NCI-H1417 (cell line): ENCODE measurements around the gene MYD88.

Experiments used
- DNase-seq, 3 experiments: peaks; one replicate each; lab custom pipeline; 2025; lab: John Stamatoyannopoulos, UW

The MYD88 gene

GRCh38 chr3:38138349-38139190 lies at the start of gene MYD88:
Gene MYD88, plus strand, starts transcription at chr3:38138661. Its CDS starts 40 bp downstream, at chr3:38138701.
- DNase-seq, result peak; percentile 37 to 77 (median 57)

- no peak for DNase-seq
Observed at GRCh38 chr3:38089163-38089562, 49.3 kb upstream of the MYD88 start.

DNA sequence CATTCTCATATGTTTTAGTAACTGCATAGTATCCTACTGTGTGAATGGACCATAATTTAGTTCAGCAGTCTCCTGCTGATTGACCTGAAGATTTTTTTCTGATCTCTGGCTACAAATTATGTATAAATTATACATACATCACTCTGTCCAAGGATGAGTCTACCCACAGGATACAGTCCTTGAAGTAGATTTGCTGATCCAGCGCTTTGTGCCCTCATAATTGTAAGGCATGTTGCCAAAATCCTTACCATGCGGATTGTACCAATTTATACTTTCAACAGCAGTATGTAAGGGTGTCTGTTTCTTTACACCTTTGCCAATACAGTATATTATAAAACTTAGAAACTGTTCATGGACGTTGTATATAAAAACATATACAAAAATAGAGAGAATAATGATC lies 48.0 kb upstream of the MYD88 start:
- DNase-seq, result no peak

DNA sequence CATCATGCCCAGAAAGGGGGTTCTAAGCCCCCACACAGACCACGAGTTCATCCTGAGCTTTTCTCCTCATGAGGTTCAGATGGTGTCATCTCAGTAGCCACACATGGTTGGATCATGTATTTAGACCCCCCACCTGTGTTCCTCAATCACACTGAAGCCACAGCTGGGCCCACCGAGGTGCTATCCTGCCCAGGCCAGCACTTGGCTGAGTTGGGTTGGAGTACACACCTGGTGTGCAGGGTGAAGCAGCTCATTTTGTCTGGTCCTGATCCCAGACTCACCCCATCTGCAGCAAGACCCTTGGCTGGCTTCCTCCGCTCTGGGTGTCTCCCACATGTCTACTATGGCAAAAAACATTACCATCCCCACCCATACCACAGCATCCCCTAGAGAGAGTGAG lies 43.5 kb upstream of the MYD88 start:
- DNase-seq, result no peak

DNA sequence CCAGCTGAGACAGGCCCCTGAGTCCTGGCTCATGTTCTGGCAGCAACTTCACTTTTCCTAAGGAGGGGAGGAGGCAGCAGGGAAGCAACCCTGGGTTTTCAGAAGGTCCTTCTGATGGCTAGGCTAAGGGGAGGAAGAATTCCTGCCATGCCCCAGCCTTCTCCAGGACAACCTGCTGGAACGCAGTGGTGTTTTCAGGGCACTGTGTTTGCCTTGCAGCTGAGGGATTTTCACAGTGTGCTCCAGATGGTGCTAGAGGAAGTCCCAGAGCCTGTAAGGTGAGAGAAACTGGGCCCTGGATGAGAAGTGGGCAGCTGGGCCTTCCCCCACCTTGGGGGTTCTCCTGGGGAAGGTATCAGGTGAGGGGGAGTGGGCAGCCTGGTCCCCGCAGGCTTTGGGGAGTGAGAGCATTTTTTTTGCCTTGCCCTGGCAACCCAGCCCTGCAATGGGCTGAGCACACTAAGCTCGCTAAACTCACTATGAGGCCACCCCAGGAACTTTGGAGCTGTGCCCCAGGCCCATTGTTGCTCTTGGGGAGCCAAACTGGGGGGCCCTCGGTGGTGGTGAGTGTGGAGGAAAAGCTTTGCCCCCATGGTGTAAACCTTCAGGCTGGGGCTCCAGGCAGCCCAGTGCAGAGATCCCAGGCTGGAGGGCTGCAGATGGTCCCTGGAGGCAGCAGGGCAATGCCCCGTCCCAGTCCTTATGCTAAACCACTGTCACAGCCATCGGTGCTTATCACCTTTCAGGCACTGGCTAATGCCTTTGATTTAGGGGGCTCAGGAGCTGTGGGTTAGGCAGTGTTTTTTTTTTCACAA lies 42.6 kb upstream of the MYD88 start:
- DNase-seq, result no peak

GRCh38 chr3:38097446-38098375 lies 40.8 kb upstream of the MYD88 start:
- DNase-seq, result no peak

DNA sequence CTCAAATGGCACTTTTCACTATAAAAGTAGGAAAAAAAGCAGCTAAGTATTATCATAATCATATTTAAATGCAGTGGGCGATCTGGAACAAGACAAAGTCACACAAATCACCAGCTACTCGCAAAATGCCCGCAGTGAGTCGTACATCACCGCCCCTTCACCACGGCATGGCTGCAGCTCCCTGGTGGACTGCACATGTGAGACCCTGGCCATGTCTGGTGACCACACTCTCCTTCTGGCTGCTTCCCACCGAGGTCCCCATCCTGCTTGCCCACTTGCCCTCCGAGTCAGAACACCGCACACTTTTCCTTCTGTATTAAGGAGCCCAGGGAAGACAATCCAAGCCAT lies 40.1 kb upstream of the MYD88 start:
- DNase-seq, result no peak

DNA sequence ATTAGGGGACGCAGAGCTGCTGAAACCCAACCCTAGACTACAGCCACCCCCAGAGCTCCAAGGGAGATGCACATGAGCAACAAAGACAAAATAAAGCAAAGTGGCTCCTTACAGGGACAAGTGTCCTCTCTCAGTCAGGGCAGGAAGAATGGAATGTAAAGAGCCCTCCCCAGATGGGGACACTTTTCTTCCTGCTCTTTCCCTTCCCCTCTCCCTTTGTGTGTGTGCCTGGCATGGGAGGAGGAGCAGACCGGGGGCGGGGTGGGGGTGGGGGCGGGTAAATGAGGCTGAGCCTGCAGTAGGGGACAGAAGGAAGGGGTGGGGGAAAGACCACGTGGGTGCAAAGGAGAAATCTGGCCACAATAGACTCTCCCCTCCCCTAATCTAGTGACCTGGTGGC lies 38.9 kb upstream of the MYD88 start:
- peak in 2 of 3 experiments; percentile 11 to 27 for DNase-seq

- no peak for DNase-seq
Observed at GRCh38 chr3:38100498-38100897, 38.0 kb upstream of the MYD88 start.

GRCh38 chr3:38101811-38102443 lies 36.5 kb upstream of the MYD88 start:
- DNase-seq, result peak in 1 of 3 experiments; percentile 16

- DNase-seq, result no peak
Observed at GRCh38 chr3:38102444-38102814, 36.0 kb upstream of the MYD88 start.

DNA sequence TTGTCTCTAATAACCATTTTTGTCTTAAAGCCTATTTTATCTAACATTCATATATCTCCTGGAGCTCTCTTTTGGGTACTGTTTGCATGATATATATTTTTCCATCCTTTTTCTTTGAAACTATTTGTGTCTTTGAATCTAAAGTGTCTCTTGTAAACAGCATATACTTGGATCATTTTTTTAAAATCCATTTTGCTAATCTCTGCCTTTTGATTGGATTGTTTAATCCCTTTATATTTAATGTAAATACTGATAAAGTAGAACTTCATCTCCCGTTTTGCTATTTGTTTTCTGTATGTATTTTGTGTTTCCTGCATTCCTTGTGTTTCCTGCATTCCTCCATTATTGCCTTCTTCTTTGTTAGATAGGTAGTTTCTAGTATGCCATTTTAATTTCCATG lies 32.9 kb upstream of the MYD88 start:
- DNase-seq, result no peak

- no peak for DNase-seq
Observed at GRCh38 chr3:38107911-38108648, 30.4 kb upstream of the MYD88 start.

DNA sequence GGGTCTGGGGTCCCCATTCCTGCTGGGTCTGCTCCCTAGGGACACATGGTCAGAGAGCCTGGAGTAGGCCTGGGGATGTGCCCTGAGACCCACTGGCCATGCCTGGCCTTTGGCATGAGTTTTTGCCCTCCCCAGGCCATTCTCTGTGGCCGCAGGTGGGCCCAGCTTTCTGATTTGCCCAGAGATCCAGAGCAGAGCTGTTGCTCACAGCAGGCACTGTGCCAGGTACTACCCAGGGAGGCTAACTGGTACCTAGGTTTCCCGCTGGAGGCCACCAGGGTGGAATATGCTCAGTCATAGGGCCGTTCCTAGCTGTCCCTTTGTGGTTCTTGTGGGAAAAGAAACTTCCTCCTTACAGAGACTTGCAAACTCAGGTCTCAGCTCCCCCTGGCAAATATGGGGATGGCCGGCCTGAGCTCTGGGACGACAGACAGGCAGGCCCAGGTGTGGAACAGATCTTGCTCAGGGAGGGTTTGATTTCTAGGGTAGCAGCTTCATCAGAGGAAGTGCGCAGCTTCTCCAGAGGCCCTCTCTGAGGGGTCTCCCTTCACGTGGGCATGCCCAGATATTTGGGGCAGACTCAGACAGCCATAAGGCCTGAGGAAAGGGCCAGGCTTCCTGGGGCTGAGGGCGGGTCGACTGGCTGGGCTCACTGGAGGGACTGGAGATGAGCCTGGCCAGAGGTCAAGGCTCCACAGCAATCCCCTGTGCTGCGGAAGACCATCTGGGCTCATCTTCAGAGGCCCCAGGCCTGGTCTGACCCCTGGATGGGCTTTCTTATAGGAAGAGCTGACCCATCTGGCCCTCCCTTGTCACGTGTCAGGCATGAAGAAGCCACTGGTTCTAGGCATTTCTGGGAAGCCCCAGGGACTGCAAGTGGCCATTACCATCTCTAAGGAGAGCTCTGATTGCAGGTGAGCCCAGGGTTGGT lies 29.5 kb upstream of the MYD88 start:
- DNase-seq, result no peak

DNA sequence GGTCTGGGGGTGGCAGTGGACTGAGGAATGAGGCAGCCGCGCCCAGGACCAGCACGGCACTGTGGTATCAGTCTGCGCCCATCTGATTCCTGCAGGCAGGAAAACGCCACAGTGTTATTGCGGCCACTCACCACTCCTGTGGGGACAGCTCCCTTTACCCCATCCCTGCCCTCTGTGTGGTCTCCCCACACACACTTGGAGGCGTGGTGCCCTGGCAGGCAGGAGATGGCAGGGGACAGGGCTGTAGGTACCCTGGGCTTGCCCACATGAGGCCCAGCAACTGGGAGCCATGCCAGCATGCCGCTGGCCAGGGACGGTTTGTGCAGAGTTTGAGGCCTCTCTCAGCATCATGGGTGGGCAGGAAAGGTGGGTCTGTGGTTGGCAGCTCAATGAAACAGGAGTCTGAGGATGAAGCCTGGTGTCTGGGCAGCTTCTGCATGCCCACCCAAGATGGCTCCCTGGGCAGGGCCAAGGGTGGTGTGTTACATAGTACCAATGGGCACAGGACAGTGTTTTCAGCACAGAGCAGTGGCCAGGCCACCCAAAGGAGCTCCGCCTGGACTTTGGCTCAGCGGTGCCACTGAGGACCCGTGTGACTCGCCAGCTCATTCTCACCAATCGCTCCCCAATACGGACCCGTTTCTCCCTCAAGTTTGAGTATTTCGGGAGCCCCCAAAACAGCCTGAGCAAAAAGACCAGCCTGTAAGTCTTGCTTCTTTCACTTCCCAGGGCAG lies 28.7 kb upstream of the MYD88 start:
- no peak for DNase-seq

DNA sequence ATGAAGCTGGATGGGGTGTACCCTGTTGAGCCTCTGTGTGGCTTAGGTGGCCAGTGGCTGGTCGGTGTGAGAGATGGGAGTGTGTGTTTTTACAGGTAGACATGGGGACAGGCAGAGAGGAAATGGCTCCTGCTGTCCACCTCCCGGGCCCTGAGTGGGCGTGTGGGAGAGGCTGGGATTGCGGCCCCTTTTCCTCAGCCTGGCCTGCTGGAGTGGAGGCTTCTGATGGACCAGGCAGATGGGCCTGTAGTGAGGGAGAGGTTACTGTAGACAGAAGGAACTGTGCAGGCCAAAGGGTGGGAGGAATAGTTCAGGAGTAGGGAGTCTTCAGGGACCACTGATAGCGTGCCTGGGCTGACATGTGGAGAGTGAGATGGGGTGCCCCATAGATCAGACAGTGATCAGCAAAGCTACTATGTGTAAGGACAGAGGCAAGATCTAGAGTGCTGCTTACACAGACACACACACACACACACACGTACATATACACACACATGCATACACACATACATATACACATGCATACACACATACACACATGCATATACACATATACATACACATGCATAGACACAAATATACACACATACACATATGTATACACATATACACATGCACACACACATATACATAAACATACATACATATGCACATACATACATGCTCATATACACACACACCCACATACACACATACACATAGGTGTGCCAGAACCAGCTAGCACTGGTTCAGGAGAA lies 28.0 kb upstream of the MYD88 start:
- DNase-seq, result no peak

DNA sequence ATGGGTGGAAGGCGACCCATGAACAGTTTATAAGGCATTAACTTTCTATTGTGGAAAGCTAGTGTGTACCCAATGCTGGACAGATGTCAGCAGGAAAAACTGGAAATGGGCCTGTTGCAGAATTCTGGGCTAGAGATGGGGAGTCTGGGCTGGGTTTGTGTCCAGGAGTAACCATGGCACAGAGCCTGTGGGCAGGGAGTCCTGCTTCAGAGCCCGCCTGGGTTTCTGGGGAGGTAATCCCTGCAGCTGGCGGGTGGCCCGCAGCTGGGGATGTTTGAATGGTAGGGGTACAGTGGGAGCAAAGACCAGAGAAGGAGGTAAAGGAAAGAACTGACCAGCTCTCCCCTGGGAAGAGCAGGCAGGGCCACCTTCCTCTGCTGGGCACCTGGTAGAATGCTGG lies 27.3 kb upstream of the MYD88 start:
- no peak for DNase-seq

DNA sequence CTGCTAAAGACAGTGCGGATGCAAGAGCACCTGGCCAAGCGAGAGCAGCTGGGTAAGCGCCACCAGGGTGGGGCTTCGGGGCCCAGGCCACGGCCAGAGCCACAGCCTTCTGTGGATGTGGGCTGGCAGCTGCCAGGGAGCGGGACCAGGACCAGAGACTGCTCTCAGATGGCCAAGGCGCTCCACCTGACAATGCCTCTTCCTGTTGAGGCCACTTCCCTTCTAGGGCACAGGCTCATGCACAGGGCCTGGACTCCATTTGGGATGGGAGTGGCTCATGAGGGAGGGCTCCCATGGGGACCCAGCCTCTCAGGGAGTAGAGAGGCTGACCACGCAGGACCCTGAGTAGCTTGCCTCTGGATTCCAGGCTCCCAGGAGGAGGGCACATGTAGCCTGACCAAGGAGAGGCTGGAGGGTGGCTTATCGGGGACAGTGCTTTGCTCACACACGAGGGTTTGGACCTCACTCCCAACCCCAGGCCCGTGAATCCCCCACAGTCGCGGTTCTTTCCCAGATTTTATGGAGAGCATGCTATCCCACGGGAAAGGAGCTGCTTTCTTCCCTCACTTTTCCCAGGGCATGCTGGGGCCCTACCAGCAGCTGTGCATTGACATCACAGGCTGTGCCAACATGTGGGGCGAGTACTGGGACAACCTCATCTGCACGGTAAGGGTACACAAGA lies 26.6 kb upstream of the MYD88 start:
- DNase-seq, result no peak
